Pancreas (tissue), 10 donors: Measurements from ENCODE around the gene B3GAT1. TPM values are rescaled to one million over a fixed set of nuclear protein-coding genes. Genes with fewer than 3 reads are reported as not detected.

Source experiments
- ATAC-seq, 4 donors: fragments of 200-7000 bp; cut with Tn5 transposase; one replicate each; pipeline versions ENCODE4 v1.8.0 to v1.9.1; 2020; ENCODE audit warnings: mild to moderate bottlenecking in 4 of 4, moderate library complexity in 4 of 4
- DNase-seq, 6 donors: peaks; one replicate each; pipeline ENCODE4 v3.0.0-alpha.2; 2020
- FAIRE-seq: peaks from 2 replicates; lab custom pipeline; 2012; peaks lifted over from hg19 to GRCh38; lab: Jason Lieb, UNC
- H3K27ac ChIP-seq, 4 donors: fragments of 200-600 bp; sonication (generic); 1 replicate in 3 of 4; 2 replicates in 1 of 4; pipeline versions ENCODE4 v1.5.0 to v1.8.0; 2020
- H3K27me3 ChIP-seq, 4 donors: fragments of 200-600 bp; one replicate each; pipeline ENCODE4 v1.8.0; 2021
- H3K36me3 ChIP-seq, 3 donors: fragments of 200-600 bp; sonication (generic) in 1 of 3; one replicate each; pipeline versions ENCODE4 v1.5.0 to v1.8.0; 2020 to 2021
- H3K4me1 ChIP-seq, 3 donors: fragments of 200-600 bp; one replicate each; pipeline ENCODE4 v1.8.0; 2021
- H3K4me3 ChIP-seq, 4 donors: fragments of 200-600 bp; sonication (generic) in 2 of 4; one replicate each; pipeline versions ENCODE4 v1.5.0 to v1.8.0; 2020 to 2021
- H3K9me3 ChIP-seq, 4 donors: fragments of 200-600 bp; one replicate each; pipeline ENCODE4 v1.8.0; 2021
- CTCF ChIP-seq, 4 donors: fragments of 200-600 bp; sonication (generic) in 3 of 4; IDR thresholded peaks; one replicate each; pipeline versions ENCODE4 v1.5.0 to v1.8.0; 2021; ENCODE audit warnings: antibody characterized with exemption in 4 of 4
- WGBS, 2 donors: extraction: QIAGEN DNeasy Blood & Tissue Kit; methylation state at CpG; one replicate each; pipeline ENCODE4 v1.1.7; 2013; 5-methylcytosine and 5-hydroxymethylcytosine counted together
- intact Hi-C, 3 donors: fragments of 100-400 bp; cut with DNase I; formaldehyde crosslinking; loops; one replicate each; pipeline versions ENCODE4 v1.11.1 to v1.14.2; 2022
- polyA plus RNA-seq, 2 donors: library from polyadenylated mRNA; stranded (reverse); fragments of 200-250 nt; gene quantifications; one replicate each; pipeline ENCODE4 v1.2.3, GENCODE V29; 2013
- total RNA-seq, 6 donors: library from RNA; stranded (reverse); fragmentation: NEBNext Ultra II Directional in 4 of 6; extraction: Animal tissue kit (Norgen Biotek cat#: 25700) in 4 of 6; gene quantifications; one replicate each; pipeline versions ENCODE4 v1.2.1 to v1.2.4, GENCODE V29; 2021 to 2023
- donor health status: healthy with polysubstance abuse.
- donor health status: DM: no; HTN: no; CAD: no; lungs with moderate emphysema.
- donor health status: DM: no; HTN: no; CAD: no.
- donor health status: control.
- donor health status: control.
- donor health status: Bipolar disorder and iron deficiency.
- donor health status: DM: yes; HTN: yes; CAD: no.
- donor health status: DM: no; HTN: no; CAD: no.
- donor health status: DM: no; HTN: no; CAD: no.
- donor health status: DM: yes; HTN: yes; CAD: no.

The B3GAT1 gene
- total and polyA plus RNA-seq, 8 donors = 0.08 to 1.3 (median 0.20) TPM

DNA sequence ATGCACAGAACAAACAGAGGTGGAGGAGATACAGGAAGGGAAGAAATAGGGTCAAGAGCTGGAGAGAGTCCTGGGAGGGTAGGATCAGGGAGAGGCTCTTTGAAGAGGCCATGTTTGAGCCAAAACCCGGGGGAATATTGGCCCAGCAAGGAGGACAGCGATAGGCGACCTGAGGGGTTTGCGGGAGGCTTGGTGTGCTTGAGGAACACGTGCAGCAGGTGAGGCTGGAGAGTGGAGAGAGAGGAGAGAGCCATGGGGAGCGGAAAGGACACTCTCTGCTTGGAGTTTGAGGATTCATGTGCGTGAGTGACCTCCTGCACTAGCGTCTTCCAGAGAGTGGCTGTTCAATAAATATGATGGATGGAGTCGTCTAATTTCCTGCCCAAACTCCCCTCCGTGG is 4.7 kb upstream of the B3GAT1 start:
- Histone ChIP-seq H3K36me3 (no peaks in the 10 kb centered on the region), H3K4me1 (no peaks in the 10 kb centered on the region), H3K27ac (no peak overlapping the region), H3K27me3 (peaks cover 0 to 8% (median 0%) of the 10 kb centered on the region in 4 donors), H3K9me3 (no peaks in the 10 kb centered on the region), H3K4me3 (no peak overlapping the region)
- intact Hi-C loops = no loop called here
- ATAC-seq = no peak
- TF ChIP-seq CTCF (IDR thresholded peaks at IDR 0.05) = no peak
- 47 to 55% methylated on average over 10 of the region's 10 CpGs for WGBS, 2 donors
- DNase-seq = no peak
- no peak for FAIRE-seq

GRCh38 chr11:134414766-134415765 is 3.0 kb upstream of the B3GAT1 start:
- DNase-seq (no peak), FAIRE-seq (no peak), ATAC-seq (no peak)
- no peaks in the 10 kb centered on the region for H3K36me3 ChIP-seq
- H3K9me3 ChIP-seq = no peaks in the 10 kb centered on the region
- intact Hi-C loops = no loop called here
- H3K4me3 ChIP-seq = no peak overlapping the region
- 25 to 28% methylated on average over 17 of the region's 17 CpGs for WGBS, 2 donors
- TF ChIP-seq CTCF (IDR thresholded peaks at IDR 0.05) = no peak
- peaks cover 0 to 12% (median 0%) of the 10 kb centered on the region in 4 donors for H3K27me3 ChIP-seq
- no peaks in the 10 kb centered on the region for H3K4me1 ChIP-seq
- H3K27ac ChIP-seq = no peak overlapping the region

DNA sequence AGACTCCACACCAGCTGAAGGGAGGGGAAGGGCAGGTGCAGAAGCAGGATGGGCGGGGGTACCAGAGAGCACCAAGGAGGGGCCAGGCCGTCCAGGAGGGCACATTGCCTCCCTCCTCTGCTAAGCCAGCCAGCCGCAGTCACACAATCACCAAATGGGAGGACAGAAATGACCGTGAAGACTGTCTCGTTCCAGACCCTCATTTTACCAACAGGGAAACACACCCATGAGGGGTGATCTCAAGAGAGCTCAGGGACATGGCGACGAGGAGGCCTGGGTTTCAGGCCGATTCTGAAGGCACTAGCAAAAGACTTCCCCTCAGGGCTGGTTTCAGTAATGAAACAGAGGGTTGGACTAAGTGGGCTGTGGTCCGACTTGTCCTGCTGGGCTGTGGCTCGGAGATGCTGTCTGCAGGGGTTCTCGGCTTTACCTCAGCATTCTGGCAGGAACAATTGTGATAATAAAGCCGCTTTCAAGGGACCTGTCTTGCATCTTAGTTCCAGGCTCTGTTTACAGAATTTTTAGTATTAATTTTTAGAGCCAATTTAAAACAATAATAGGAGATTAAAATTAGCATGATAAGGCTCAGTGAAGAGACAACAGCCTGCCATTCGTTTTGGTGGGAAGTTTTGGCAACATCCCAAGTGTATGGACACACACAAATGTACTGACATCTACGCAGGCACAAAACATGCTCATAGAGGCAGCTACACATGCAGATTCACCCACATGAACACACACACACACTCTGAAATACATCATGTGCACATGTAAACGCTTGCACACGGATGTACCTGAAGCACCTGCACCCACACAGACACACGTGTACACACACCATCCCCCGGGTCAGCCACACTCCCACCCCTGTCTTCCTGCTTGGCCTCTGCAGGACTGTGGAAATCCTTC is 2.0 kb upstream of the B3GAT1 start:
- DNase-seq (no peak), FAIRE-seq (no peak), ATAC-seq (no peak)
- Histone ChIP-seq H3K27ac (no peak overlapping the region), H3K27me3 (peaks cover 0 to 12% (median 0%) of the 10 kb centered on the region in 4 donors), H3K4me1 (no peaks in the 10 kb centered on the region), H3K36me3 (no peaks in the 10 kb centered on the region), H3K4me3 (no peak overlapping the region), H3K9me3 (no peaks in the 10 kb centered on the region)
- intact Hi-C loops = no loop called here
- no peak for TF ChIP-seq CTCF (IDR thresholded peaks at IDR 0.05)
- WGBS, 2 donors = 27 to 31% methylated on average over 18 of the region's 18 CpGs

- Histone ChIP-seq H3K9me3 (no peaks in the 10 kb centered on the region), H3K4me1 (no peaks in the 10 kb centered on the region), H3K27me3 (peaks cover 0 to 12% (median 0%) of the 10 kb centered on the region in 4 donors), H3K27ac (no peak overlapping the region), H3K4me3 (peak overlapping the region in 2 of 4 donors; percentile 13 to 45), H3K36me3 (no peaks in the 10 kb centered on the region)
- WGBS, 2 donors = 10 to 12% methylated on average over 22 of the region's 22 CpGs
- no peak for DNase-seq
- intact Hi-C loops = no loop called here
- ATAC-seq = no peak
- FAIRE-seq = no peak
- no peak for TF ChIP-seq CTCF (IDR thresholded peaks at IDR 0.05)
These were observed 1.2 kb upstream of the B3GAT1 start for GRCh38 chr11:134413043-134413825.
